H9 (cell line): Measurements from ENCODE around the gene DAB2IP. TPM values are rescaled to one million over a fixed set of nuclear protein-coding genes. Genes with fewer than 3 reads are reported as not detected.

Experiments
- DNase-seq: peaks from one replicate; pipeline ENCODE4 v3.0.0-alpha.2; 2017
- H2AFZ ChIP-seq: one replicate; pipeline ENCODE4 v1.6.1; 2013; ENCODE audit warnings: mild to moderate bottlenecking, low read length, control low read depth, moderate library complexity
- H2AK5ac ChIP-seq: 2 replicates; pipeline ENCODE4 v1.6.1; 2013; ENCODE audit warnings: low read length, control low read depth, mixed read lengths; ENCODE audit not compliant: insufficient read length
- H2BK120ac ChIP-seq: one replicate; pipeline ENCODE4 v1.6.1; 2013; ENCODE audit warnings: low read depth, mild to moderate bottlenecking, low read length, control low read depth, inconsistent platforms; ENCODE audit not compliant: poor library complexity, severe bottlenecking
- H2BK12ac ChIP-seq: 2 replicates; pipeline ENCODE4 v1.6.1; 2013; ENCODE audit warnings: low read length, control low read depth, mixed read lengths, low read depth; ENCODE audit not compliant: insufficient read length
- H2BK15ac ChIP-seq: 2 replicates; pipeline ENCODE4 v1.6.1; 2013; ENCODE audit warnings: low read depth, low read length, control low read depth
- H2BK20ac ChIP-seq: one replicate; pipeline ENCODE4 v1.6.1; 2013; ENCODE audit warnings: low read depth, mild to moderate bottlenecking, low read length, control low read depth, inconsistent platforms; ENCODE audit not compliant: poor library complexity, severe bottlenecking
- H2BK5ac ChIP-seq: 2 replicates; pipeline ENCODE4 v1.6.1; 2013; ENCODE audit warnings: low read length, control low read depth, mixed read lengths; ENCODE audit not compliant: insufficient read length
- H3K14ac ChIP-seq: 2 replicates; pipeline ENCODE4 v1.6.1; 2013; ENCODE audit warnings: low read length, control low read depth; ENCODE audit not compliant: insufficient read depth
- H3K18ac ChIP-seq: 2 replicates; pipeline ENCODE4 v1.6.1; 2013; ENCODE audit warnings: low read depth, mild to moderate bottlenecking, mixed read lengths, low read length, control low read depth; ENCODE audit not compliant: insufficient read length
- H3K23ac ChIP-seq: 2 replicates; pipeline ENCODE4 v1.6.1; 2013; ENCODE audit warnings: low read length, control low read depth, mixed read lengths, low read depth; ENCODE audit not compliant: insufficient read length
- H3K23me2 ChIP-seq: 2 replicates; pipeline ENCODE4 v1.6.1; 2013; ENCODE audit warnings: low read depth, mild to moderate bottlenecking, mixed read lengths, low read length, control low read depth; ENCODE audit not compliant: insufficient read length, poor library complexity, severe bottlenecking
- H3K27ac ChIP-seq: 2 replicates; pipeline ENCODE4 v1.5.1; 2013; ENCODE audit warnings: low read length, control low read depth, mixed read lengths, low read depth; ENCODE audit not compliant: insufficient read length
- H3K27me3 ChIP-seq: 2 replicates; pipeline ENCODE4 v1.6.1; 2013; ENCODE audit warnings: low read length, control low read depth, inconsistent platforms; ENCODE audit not compliant: insufficient read depth
- H3K4ac ChIP-seq: 2 replicates; pipeline ENCODE4 v1.6.1; 2013; ENCODE audit warnings: low read depth, mild to moderate bottlenecking, control low read depth, inconsistent platforms, low read length, moderate library complexity
- H3K4me1 ChIP-seq: 2 replicates; pipeline ENCODE4 v1.6.1; 2013; ENCODE audit warnings: low read length, control low read depth, inconsistent platforms; ENCODE audit not compliant: insufficient read depth
- H3K4me2 ChIP-seq: 2 replicates; pipeline ENCODE4 v1.6.1; 2013; ENCODE audit warnings: low read length, control low read depth, mixed read lengths; ENCODE audit not compliant: insufficient read length, insufficient read depth
- H3K56ac ChIP-seq: 2 replicates; pipeline ENCODE4 v1.6.1; 2013; ENCODE audit warnings: low read depth, mild to moderate bottlenecking, mixed read lengths, low read length, control low read depth; ENCODE audit not compliant: insufficient read length
- H3K79me1 ChIP-seq: 2 replicates; pipeline ENCODE4 v1.6.1; 2013; ENCODE audit warnings: low read depth, mild to moderate bottlenecking, moderate library complexity, low read length, control low read depth, inconsistent platforms; ENCODE audit not compliant: insufficient read depth, poor library complexity, severe bottlenecking
- H3K79me2 ChIP-seq: 2 replicates; pipeline ENCODE4 v1.6.1; 2013; ENCODE audit warnings: low read length, control low read depth, inconsistent platforms; ENCODE audit not compliant: insufficient read depth
- H3K9ac ChIP-seq: 2 replicates; pipeline ENCODE4 v1.6.1; 2013; ENCODE audit warnings: low read length, control low read depth, mixed read lengths; ENCODE audit not compliant: insufficient read length; ENCODE audit errors: extremely low read depth
- H3K9me3 ChIP-seq: one replicate; pipeline ENCODE4 v1.6.1; 2013; ENCODE audit warnings: low read depth, low read length, inconsistent platforms; ENCODE audit not compliant: control insufficient read depth
- H3T11ph ChIP-seq: one replicate; pipeline ENCODE4 v1.6.1; 2013; ENCODE audit warnings: mild to moderate bottlenecking, low read length, control low read depth, inconsistent platforms
- H4K20me1 ChIP-seq: one replicate; pipeline ENCODE4 v1.6.1; 2013; ENCODE audit not compliant: control insufficient read depth, insufficient read length, insufficient read depth
- H4K5ac ChIP-seq: 2 replicates; pipeline ENCODE4 v1.6.1; 2013; ENCODE audit warnings: low read depth, mild to moderate bottlenecking, mixed read lengths, low read length, control low read depth; ENCODE audit not compliant: insufficient read length
- H4K8ac ChIP-seq: replicated peaks from 2 replicates; pipeline ENCODE4 v1.6.1; 2013; ENCODE audit warnings: low read length, control low read depth, mixed read lengths, low read depth; ENCODE audit not compliant: insufficient read length
- H4K91ac ChIP-seq: 2 replicates; pipeline ENCODE4 v1.6.1; 2013; ENCODE audit warnings: low read depth, mild to moderate bottlenecking, moderate library complexity, mixed read lengths, low read length, control low read depth; ENCODE audit not compliant: insufficient read length
- H3K27ac Mint-ChIP-seq, 3 experiments: 2 replicates in 2 of 3; 3 replicates in 1 of 3; pipeline ENCODE4 v1.8.0; 2020 to 2021; ENCODE audit warnings: mixed read lengths in 3 of 3, mild to moderate bottlenecking in 1 of 3, moderate library complexity in 1 of 3
- H3K27me3 Mint-ChIP-seq: 2 replicates; pipeline ENCODE4 v1.8.0; 2021; ENCODE audit warnings: low read depth, mild to moderate bottlenecking, moderate library complexity, mixed read lengths
- H3K36me3 Mint-ChIP-seq, 3 experiments: 2 replicates in 2 of 3; 3 replicates in 1 of 3; pipeline ENCODE4 v1.8.0; 2020 to 2021; ENCODE audit warnings: low read depth in 3 of 3, mixed read lengths in 3 of 3; ENCODE audit not compliant: insufficient read depth in 1 of 3
- H3K4me1 Mint-ChIP-seq, 2 experiments: 2 replicates each; pipeline ENCODE4 v1.8.0; 2020; ENCODE audit warnings: mixed read lengths in 2 of 2
- H3K4me3 Mint-ChIP-seq, 2 experiments: 2 replicates in 1 of 2; 3 replicates in 1 of 2; pipeline ENCODE4 v1.8.0; 2020 to 2021; ENCODE audit warnings: mild to moderate bottlenecking in 2 of 2, mixed read lengths in 2 of 2, moderate library complexity in 1 of 2
- H3K9me3 Mint-ChIP-seq, 2 experiments: 2 replicates in 1 of 2; 3 replicates in 1 of 2; pipeline ENCODE4 v1.8.0; 2020; ENCODE audit warnings: mild to moderate bottlenecking in 2 of 2, mixed read lengths in 2 of 2, moderate library complexity in 1 of 2
- CTCF ChIP-seq: fragments of 200-600 bp; sonication (generic); conservative IDR thresholded peaks from 3 replicates; pipeline ENCODE4 v1.8.0; 2021; ENCODE audit warnings: antibody characterized with exemption, mild to moderate bottlenecking
- WGBS: extraction: QIAGEN DNeasy Blood & Tissue Kit; methylation state at CpG from one replicate; pipeline ENCODE4 v1.1.7; 2013; ENCODE audit warnings: missing lambda C conversion rate, low lambda C conversion rate, mixed read lengths; ENCODE audit not compliant: insufficient read length; ENCODE audit errors: extremely low coverage; 5-methylcytosine and 5-hydroxymethylcytosine counted together
- total RNA-seq: library from RNA; stranded (reverse); gene quantifications from 2 replicates; pipeline ENCODE4 v1.2.1, GENCODE V29; 2021

The DAB2IP gene
- total RNA-seq, 1 experiment from 2014 or later: 22.6 TPM

GRCh38 chr9:121821326-121821725, 169.9 kb downstream of the DAB2IP start:
- no peak overlapping the region for H2BK12ac ChIP-seq
- no peaks in the 10 kb centered on the region for H3K23me2 ChIP-seq
- Mint-ChIP-seq H3K4me1 (peaks cover 44 to 55% of the 10 kb centered on the region in 2 experiments), H3K27ac (peak overlapping the region in 1 of 3 experiments; percentile 15; a peak in 1 of 7 replicates), H3K4me3 (no peak overlapping the region), H3K27me3 (peaks cover 10% of the 10 kb centered on the region), H3K9me3 (peaks cover 0 to 2% of the 10 kb centered on the region in 2 experiments; a peak in 2 of 5 replicates), H3K36me3 (no peaks in the 10 kb centered on the region)
- no peak overlapping the region for H4K5ac ChIP-seq
- H3T11ph ChIP-seq: no peak overlapping the region
- no peak overlapping the region for H2BK20ac ChIP-seq
- no peak overlapping the region for H3K27ac ChIP-seq
- H3K79me2 ChIP-seq: no peaks in the 10 kb centered on the region
- H3K18ac ChIP-seq: no peak overlapping the region
- H4K20me1 ChIP-seq: no peaks in the 10 kb centered on the region
- H3K27me3 ChIP-seq: no peaks in the 10 kb centered on the region
- no peak overlapping the region for H2BK15ac ChIP-seq
- H4K8ac ChIP-seq: no peak overlapping the region
- H3K9ac ChIP-seq: no peak overlapping the region
- H3K9me3 ChIP-seq: no peaks in the 10 kb centered on the region
- no peaks in the 10 kb centered on the region for H3K79me1 ChIP-seq
- no peak overlapping the region for H2BK5ac ChIP-seq
- H2BK120ac ChIP-seq: no peak overlapping the region
- H3K4me1 ChIP-seq: peaks cover 7% of the 10 kb centered on the region; the same call in 1 of the 2 replicates
- no peak overlapping the region for H3K14ac ChIP-seq
- H4K91ac ChIP-seq: no peak overlapping the region
- no CpG with 5 or more reads among the region's 5 CpGs for WGBS
- H3K4me2 ChIP-seq: no peak overlapping the region
- no peak overlapping the region for H3K4ac ChIP-seq
- DNase-seq: no peak
- no peak for TF ChIP-seq CTCF
- H3K23ac ChIP-seq: no peak overlapping the region
- H2AK5ac ChIP-seq: no peak overlapping the region
- no peak overlapping the region for H2AFZ ChIP-seq
- no peak overlapping the region for H3K56ac ChIP-seq
